Measurements from ENCODE around the gene TSPAN1.
A peak's percentile ranks its signal among the peaks of the same experiment; 100 is the strongest.

Gene TSPAN1

DNA sequence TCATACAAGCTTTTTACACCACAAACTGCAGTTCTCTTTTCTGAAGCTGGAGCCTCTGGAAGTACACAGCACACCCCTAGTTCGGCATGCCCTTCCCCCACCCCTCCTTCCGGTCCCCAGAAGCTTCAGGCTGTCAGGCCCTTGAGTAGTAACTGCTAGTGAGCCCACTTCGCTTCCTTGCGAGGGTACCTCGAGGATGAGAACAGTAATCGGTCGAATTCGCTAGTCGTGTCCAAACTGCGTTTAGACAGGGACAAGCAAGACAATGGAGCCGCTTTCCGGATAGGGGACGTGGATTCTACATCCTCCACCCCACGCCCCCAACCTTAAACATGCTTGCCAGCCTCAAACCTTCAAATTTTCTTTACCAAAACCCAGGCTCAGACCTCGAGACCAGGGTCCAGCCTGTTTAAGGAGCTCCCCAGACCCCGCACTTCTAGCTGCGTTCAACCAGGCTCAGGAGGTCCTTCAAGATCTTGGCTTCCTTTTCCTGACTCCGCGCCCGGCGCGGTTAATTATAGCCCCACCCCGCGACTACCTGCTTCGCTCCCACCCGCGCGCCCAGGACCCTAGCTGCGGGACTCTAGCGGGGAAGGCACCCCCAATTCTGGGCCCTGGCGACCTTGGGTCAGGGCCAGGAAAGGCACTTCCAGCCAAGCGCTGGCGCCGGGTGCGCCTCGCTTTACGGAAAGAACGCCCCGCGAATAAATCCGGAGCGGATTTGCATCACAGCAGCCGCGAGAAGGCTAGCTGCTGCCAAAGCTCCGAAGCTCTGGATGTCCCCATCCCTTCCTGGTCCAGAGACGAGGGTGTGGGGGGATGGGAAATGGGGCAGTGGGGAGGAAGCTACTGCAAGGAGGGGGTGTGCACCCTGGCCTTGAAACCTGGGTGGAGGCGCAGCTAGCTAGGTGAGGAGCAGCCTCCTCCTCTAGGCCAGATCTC is 8.1 kb upstream of the TSPAN1 start:
- H3K4me3 ChIP-seq (ENCODE audit: low read depth, low read length): peak overlapping the region; percentile 40
- TF ChIP-seq, protein P1, sequence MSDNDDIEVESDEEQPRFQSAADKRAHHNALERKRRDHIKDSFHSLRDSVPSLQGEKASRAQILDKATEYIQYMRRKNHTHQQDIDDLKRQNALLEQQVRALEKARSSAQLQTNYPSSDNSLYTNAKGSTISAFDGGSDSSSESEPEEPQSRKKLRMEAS (IDR thresholded peaks at IDR 0.05; ENCODE audit: low read depth, low read length): no peak
- TF ChIP-seq POLR2A (IDR thresholded peaks at IDR 0.05; ENCODE audit: extremely low read depth, insufficient read length) (no peak), CTCF (IDR thresholded peaks at IDR 0.05; ENCODE audit: low read depth, low read length) (no peak), MYC (IDR thresholded peaks at IDR 0.05; ENCODE audit: low read depth, low read length) (no peak)
- DNase-seq (ENCODE audit: low read depth): peak; percentile 33

GRCh38 chr1:46168477-46168876 is 6.4 kb upstream of the TSPAN1 start:
- TF ChIP-seq MYC (IDR thresholded peaks at IDR 0.05; ENCODE audit: low read depth, low read length) (no peak), POLR2A (IDR thresholded peaks at IDR 0.05; ENCODE audit: extremely low read depth, insufficient read length) (no peak), CTCF (IDR thresholded peaks at IDR 0.05; ENCODE audit: low read depth, low read length) (no peak)
- TF ChIP-seq, protein P1 (IDR thresholded peaks at IDR 0.05; ENCODE audit: low read depth, low read length): no peak
- no peak overlapping the region for H3K4me3 ChIP-seq (ENCODE audit: low read depth, low read length)
- no peak for DNase-seq (ENCODE audit: low read depth)

- TF ChIP-seq, protein P1 (IDR thresholded peaks at IDR 0.05; ENCODE audit: low read depth, low read length): no peak
- TF ChIP-seq POLR2A (IDR thresholded peaks at IDR 0.05; ENCODE audit: extremely low read depth, insufficient read length): no peak
- TF ChIP-seq MYC (IDR thresholded peaks at IDR 0.05; ENCODE audit: low read depth, low read length): no peak
- no peak for TF ChIP-seq CTCF (IDR thresholded peaks at IDR 0.05; ENCODE audit: low read depth, low read length)
- H3K4me3 ChIP-seq (ENCODE audit: low read depth, low read length): no peak overlapping the region
- DNase-seq (ENCODE audit: low read depth): no peak
These were observed 5.0 kb upstream of the TSPAN1 start for GRCh38 chr1:46169811-46170454.

GRCh38 chr1:46171351-46171750 is 3.5 kb upstream of the TSPAN1 start:
- TF ChIP-seq, protein P1 (IDR thresholded peaks at IDR 0.05; ENCODE audit: low read depth, low read length): no peak
- no peak for TF ChIP-seq POLR2A (IDR thresholded peaks at IDR 0.05; ENCODE audit: extremely low read depth, insufficient read length)
- TF ChIP-seq CTCF (IDR thresholded peaks at IDR 0.05; ENCODE audit: low read depth, low read length): no peak
- no peak for TF ChIP-seq MYC (IDR thresholded peaks at IDR 0.05; ENCODE audit: low read depth, low read length)
- no peak overlapping the region for H3K4me3 ChIP-seq (ENCODE audit: low read depth, low read length)
- DNase-seq (ENCODE audit: low read depth): peak; percentile 79

DNA sequence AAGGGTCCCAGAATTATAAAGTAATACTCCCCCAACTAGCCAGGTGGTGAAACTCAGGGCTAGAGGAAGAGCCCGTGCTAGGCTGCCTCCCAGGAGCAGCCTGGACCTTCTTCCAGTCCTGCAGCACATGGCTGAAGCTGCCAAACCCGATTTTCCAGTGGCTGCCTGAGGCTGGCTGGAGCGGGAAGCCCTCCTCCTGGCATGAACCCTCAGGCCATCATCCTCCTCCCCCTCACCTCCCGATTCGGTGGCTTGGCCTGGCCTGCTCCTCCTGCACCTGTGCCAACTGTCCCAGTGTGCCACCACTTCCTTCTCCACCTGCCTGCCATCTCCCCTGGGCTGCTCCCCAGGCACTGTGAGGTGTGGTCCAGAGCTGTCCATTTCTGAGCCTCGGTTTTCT is 3.0 kb upstream of the TSPAN1 start:
- no peak for DNase-seq (ENCODE audit: low read depth)
- H3K4me3 ChIP-seq (ENCODE audit: low read depth, low read length): no peak overlapping the region
- TF ChIP-seq MYC (IDR thresholded peaks at IDR 0.05; ENCODE audit: low read depth, low read length) (no peak), POLR2A (IDR thresholded peaks at IDR 0.05; ENCODE audit: extremely low read depth, insufficient read length) (no peak), CTCF (IDR thresholded peaks at IDR 0.05; ENCODE audit: low read depth, low read length) (no peak)
- TF ChIP-seq, protein P1 (IDR thresholded peaks at IDR 0.05; ENCODE audit: low read depth, low read length): no peak

Measured in NB4 (cell line).